Skeletal muscle satellite cell (primary cell): Measurements from ENCODE around the gene TRPV5.

ENCODE experiments used
- H3K27me3 ChIP-seq: 2 replicates; pipeline ENCODE4 v1.7.0; 2013; ENCODE audit warnings: low read length; ENCODE audit not compliant: control insufficient read depth, insufficient read depth
- H3K36me3 ChIP-seq: 2 replicates; pipeline ENCODE4 v1.7.0; 2013; ENCODE audit warnings: mild to moderate bottlenecking, control low read depth, low read length; ENCODE audit not compliant: insufficient read depth
- H3K4me1 ChIP-seq: 2 replicates; pipeline ENCODE4 v1.7.0; 2013; ENCODE audit warnings: low read length; ENCODE audit not compliant: control insufficient read depth, insufficient read depth
- H3K4me2 ChIP-seq: 2 replicates; pipeline ENCODE4 v1.7.0; 2013; ENCODE audit warnings: mild to moderate bottlenecking, low read length
- H3K4me3 ChIP-seq: 2 replicates; pipeline ENCODE4 v1.7.0; 2013; ENCODE audit warnings: low read length
- H3K9ac ChIP-seq: 2 replicates; pipeline ENCODE4 v1.7.0; 2013; ENCODE audit warnings: mild to moderate bottlenecking, low read depth, low read length, moderate library complexity
- H3K9me3 ChIP-seq: replicated peaks from 2 replicates; pipeline ENCODE4 v1.7.0; 2013; ENCODE audit warnings: mild to moderate bottlenecking, control low read depth, low read length

TRPV5 gene

DNA sequence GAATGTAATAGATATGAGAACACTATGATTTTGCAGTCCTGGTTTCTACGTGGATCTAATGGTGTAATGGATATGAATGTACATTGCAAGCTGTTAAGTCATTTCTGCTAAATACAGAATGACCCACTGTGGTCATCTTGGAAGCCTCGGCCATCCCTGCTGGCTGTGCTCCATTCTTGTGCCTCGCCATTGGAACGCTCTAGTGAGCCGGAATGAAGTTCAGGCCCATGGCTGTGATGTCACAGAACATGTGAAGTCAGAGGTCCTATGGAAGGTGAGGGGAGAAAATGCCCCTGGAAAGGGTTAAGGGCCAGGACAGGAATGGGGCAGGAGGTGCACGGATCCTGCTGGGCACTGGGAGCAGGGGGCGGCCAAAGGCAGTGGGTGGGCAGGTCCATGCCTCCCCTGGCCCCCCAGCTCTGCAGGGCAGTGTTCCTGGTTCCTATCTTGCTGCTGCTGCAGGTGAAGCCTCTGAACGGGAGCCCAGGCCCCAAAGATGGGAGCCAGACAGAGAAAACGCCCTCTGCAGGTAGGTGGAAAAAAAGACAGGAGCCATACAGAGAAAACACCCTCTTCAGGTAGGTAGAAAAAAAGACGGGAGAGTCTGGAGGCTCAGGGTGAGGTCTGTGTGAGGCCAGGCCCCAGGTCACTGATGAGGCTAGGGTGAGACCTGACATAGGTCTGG, 5.8 kb upstream of the TRPV5 start, which contains the start of gene LLCFC1:
TSS of gene LLCFC1 (plus strand) at position 259 of the 685 bp plus-strand sequence. CDS start at position 397, 138 bp downstream.
- H3K27me3 ChIP-seq, result peaks cover 11% of the 10 kb centered on the region
- no peak within 1 kb of the TSS for H3K4me3 ChIP-seq
- H3K9me3 ChIP-seq, result no peaks in the 10 kb centered on the region
- H3K4me2 ChIP-seq, result no peak within 1 kb of the TSS
- H3K9ac ChIP-seq, result no peak within 1 kb of the TSS
- H3K4me1 ChIP-seq, result no peaks in the 10 kb centered on the region
- H3K36me3 ChIP-seq, result no peaks in the 10 kb centered on the region

GRCh38 chr7:142938611-142939010, 5.1 kb upstream of the TRPV5 start:
- Histone ChIP-seq H3K4me1 (no peaks in the 10 kb centered on the region), H3K4me2 (no peak overlapping the region), H3K9ac (no peak overlapping the region), H3K27me3 (peaks cover 11% of the 10 kb centered on the region), H3K36me3 (no peaks in the 10 kb centered on the region), H3K9me3 (no peaks in the 10 kb centered on the region), H3K4me3 (no peak overlapping the region)

DNA sequence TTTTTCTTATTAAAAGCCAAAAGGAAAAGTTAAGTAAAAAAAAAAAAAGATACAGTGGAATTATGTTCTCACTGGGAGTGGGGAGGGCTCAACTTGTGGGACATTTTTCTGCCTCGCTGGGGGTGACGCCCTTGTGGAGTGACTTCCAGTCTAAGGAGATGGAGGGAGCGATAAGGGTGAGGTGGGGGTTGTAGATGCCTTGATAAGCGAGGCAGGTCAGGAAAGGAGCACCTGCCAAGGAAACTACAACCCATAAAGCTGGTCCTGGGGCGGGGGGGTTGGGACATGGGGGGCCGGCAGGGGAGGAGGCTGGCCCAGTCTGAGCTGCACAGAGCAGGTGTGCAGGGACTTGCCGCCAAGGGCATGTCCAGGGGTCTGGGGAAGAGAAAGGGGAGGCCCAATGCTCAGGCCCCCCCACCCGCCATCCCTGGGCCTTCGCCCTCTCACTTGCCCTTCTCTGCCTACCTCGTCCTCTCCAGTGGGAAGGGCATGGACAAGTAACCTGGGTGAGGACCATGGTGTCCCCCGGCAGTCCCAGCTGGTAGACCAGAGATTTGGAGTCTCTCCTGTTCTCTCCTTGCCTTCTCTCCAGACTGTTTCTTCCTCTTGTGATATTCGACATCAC, 2.5 kb upstream of the TRPV5 start:
- H3K4me1 ChIP-seq, result no peaks in the 10 kb centered on the region
- H3K9me3 ChIP-seq, result no peaks in the 10 kb centered on the region
- H3K4me2 ChIP-seq, result no peak overlapping the region
- H3K27me3 ChIP-seq, result peaks cover 18% of the 10 kb centered on the region
- H3K36me3 ChIP-seq, result no peaks in the 10 kb centered on the region
- no peak overlapping the region for H3K4me3 ChIP-seq
- H3K9ac ChIP-seq, result no peak overlapping the region

DNA sequence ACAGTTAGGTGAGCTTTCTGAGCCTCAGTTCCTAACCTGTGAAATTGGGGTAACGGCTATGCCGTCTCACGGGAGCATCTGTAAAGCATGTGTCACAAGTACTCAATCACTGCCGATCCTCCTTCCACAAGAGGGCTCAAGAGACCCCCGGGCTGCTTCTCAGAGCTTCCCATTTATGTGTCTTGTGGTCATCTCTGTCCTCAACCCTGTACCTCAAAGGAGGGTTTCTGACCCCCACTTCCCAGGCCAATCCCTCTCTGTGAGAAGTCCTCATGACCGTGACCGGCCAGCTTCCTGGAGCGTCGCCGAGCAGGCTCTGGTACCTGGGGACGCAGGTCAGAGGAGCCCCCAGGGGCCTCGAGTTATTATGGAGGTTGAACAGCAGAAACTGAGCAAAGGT, 510 bp upstream of the TRPV5 start:
- Histone ChIP-seq H3K27me3 (peaks cover 18% of the 10 kb centered on the region), H3K4me1 (no peaks in the 10 kb centered on the region), H3K36me3 (no peaks in the 10 kb centered on the region), H3K9ac (no peak overlapping the region), H3K4me3 (no peak overlapping the region), H3K4me2 (no peak overlapping the region), H3K9me3 (no peaks in the 10 kb centered on the region)

DNA sequence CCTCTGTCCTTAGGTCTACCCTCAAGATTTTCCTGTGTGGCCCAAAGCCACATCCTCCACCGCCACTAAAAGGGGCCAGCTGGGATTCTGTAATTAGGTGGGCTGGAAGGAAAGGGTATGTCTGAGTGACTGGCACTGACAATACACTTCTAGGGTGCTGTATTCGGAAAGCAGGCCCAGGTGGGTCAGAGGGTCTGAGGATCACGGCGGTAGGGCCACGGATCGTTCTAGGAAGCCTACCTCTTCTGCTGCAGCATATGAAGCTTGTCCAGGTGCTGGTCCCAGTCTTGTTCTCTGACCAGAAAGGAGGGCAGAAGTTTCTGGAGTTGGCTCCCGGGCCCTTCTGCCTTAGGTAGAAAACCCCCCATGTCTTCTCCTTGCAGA, 462 bp downstream of the TRPV5 start:
- Histone ChIP-seq H3K27me3 (peaks cover 13% of the 10 kb centered on the region), H3K9ac (no peak overlapping the region)

GRCh38 chr7:142932386-142933091, 1.0 kb downstream of the TRPV5 start:
- H3K9me3 ChIP-seq, result no peaks in the 10 kb centered on the region
- peaks cover 8% of the 10 kb centered on the region for H3K27me3 ChIP-seq
- H3K9ac ChIP-seq, result no peak overlapping the region

More for the DNA sequence above, 462 bp downstream of the TRPV5 start:
- no peaks in the 10 kb centered on the region for H3K9me3 ChIP-seq
- H3K4me3 ChIP-seq, result no peak overlapping the region
- no peak overlapping the region for H3K4me2 ChIP-seq
- no peaks in the 10 kb centered on the region for H3K36me3 ChIP-seq
- no peaks in the 10 kb centered on the region for H3K4me1 ChIP-seq

GRCh38 chr7:142930126-142930730, 3.3 kb downstream of the TRPV5 start:
- Histone ChIP-seq H3K4me2 (no peak overlapping the region), H3K9me3 (no peaks in the 10 kb centered on the region), H3K9ac (no peak overlapping the region), H3K4me3 (no peak overlapping the region), H3K4me1 (no peaks in the 10 kb centered on the region), H3K36me3 (no peaks in the 10 kb centered on the region), H3K27me3 (peaks cover 18% of the 10 kb centered on the region)

More at GRCh38 chr7:142932386-142933091, 1.0 kb downstream of the TRPV5 start:
- no peak overlapping the region for H3K4me3 ChIP-seq
- H3K4me2 ChIP-seq, result no peak overlapping the region
- no peaks in the 10 kb centered on the region for H3K36me3 ChIP-seq
- H3K4me1 ChIP-seq, result no peaks in the 10 kb centered on the region

DNA sequence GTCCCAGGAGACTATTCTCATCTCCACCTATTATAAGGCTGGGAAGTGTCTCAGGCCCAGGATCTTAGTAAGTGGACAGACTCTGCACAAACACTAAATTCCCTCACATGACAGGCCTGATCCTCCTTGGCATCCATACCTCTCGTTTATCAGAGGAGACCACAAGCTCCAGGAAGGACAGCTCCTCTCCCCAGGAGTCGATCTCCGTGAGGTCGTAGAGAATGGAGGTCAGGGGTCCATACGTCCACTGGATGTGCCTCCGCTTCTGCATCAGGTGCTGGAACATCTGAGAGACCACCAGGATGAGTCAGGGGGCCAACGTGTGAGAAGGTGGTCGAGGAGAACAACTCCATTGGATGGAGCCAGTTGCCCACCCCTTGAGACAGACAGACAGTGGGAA, 5.6 kb downstream of the TRPV5 start:
- Histone ChIP-seq H3K27me3 (peaks cover 20% of the 10 kb centered on the region), H3K9me3 (no peaks in the 10 kb centered on the region), H3K4me3 (no peak overlapping the region), H3K9ac (no peak overlapping the region), H3K4me2 (no peak overlapping the region), H3K36me3 (no peaks in the 10 kb centered on the region), H3K4me1 (no peaks in the 10 kb centered on the region)

DNA sequence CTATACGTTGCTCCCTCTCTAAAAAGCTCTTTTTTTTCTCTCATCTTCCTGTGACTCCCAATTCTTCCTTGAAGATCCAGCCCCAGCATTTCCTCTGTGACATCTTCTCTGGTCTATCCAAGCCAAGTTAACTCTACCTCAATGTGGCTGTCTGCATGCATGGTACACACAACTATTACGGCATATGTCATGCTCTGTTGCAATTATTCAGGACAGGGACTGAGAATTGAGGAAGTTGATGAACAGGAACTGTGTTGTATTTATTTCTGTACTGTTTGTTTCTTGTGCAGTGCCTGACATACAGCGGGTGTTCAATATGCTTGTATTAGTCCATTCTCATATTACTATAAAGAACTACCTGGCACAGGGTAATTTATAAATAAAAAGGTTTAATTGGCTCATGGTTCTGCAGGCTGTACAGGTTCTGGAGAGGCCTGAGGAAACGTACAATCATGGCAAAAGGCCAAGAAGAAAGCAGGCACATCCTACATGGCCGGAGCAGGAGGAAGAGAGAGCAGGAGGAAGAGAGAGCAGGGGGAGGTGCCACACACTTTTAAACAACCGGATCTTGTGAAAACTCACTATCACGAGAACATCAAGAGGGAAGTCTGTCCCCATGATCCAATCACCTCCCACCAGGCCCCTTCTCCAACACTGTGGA, 6.3 kb downstream of the TRPV5 start:
- Histone ChIP-seq H3K4me1 (no peaks in the 10 kb centered on the region), H3K4me3 (no peak overlapping the region), H3K9ac (no peak overlapping the region), H3K9me3 (no peaks in the 10 kb centered on the region), H3K27me3 (peaks cover 21% of the 10 kb centered on the region), H3K36me3 (no peaks in the 10 kb centered on the region), H3K4me2 (no peak overlapping the region)

GRCh38 chr7:142925413-142925812, 8.1 kb downstream of the TRPV5 start:
- Histone ChIP-seq H3K9ac (no peak overlapping the region), H3K27me3 (peaks cover 22% of the 10 kb centered on the region), H3K9me3 (no peaks in the 10 kb centered on the region), H3K4me2 (no peak overlapping the region), H3K4me3 (no peak overlapping the region), H3K36me3 (no peaks in the 10 kb centered on the region), H3K4me1 (no peaks in the 10 kb centered on the region)

DNA sequence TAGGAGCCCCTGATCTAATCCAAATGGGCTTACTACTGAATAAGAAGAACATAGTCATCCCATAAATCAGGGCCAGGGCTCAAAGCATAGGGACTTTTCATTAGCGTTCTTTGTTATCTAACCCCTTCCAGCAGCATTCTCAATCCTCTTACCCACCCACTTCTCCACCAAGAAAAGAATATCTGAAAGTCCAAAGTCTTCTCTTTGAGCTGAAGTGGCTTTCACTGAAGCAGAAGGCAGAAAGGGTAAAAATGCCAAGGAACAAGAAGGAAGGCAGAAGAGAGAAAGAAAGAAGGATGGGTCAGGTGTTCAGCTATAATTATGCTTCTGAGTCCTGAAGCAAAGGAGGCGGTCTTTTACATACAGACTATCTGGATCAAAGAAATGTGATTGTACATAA, 10.2 kb downstream of the TRPV5 start:
- Histone ChIP-seq H3K4me3 (no peak overlapping the region), H3K27me3 (peaks cover 38% of the 10 kb centered on the region), H3K36me3 (no peaks in the 10 kb centered on the region), H3K9ac (no peak overlapping the region), H3K4me1 (no peaks in the 10 kb centered on the region), H3K4me2 (no peak overlapping the region), H3K9me3 (no peaks in the 10 kb centered on the region)
